Astrocyte (in vitro differentiated cells and primary cell): ENCODE data around the gene TAB3. TPM values are rescaled to one million over a fixed set of nuclear protein-coding genes. Genes with fewer than 3 reads are reported as not detected.

Source experiments
- DNase-seq: peaks from one replicate; pipeline ENCODE4 v3.0.0-alpha.2; 2010; ENCODE audit warnings: low read depth
- FAIRE-seq: peaks from 2 replicates; lab custom pipeline; 2011; peaks lifted over from hg19 to GRCh38; lab: Jason Lieb, UNC
- H2AFZ ChIP-seq: 2 replicates; pipeline ENCODE4 v1.6.0; 2012; ENCODE audit warnings: low read depth, low read length, inconsistent platforms
- H3K27ac ChIP-seq: 2 replicates; pipeline ENCODE4 v1.5.1; 2011; ENCODE audit warnings: low read depth, low read length, inconsistent platforms
- H3K27me3 ChIP-seq: 2 replicates; pipeline ENCODE4 v1.6.0; 2011; ENCODE audit warnings: low read length, inconsistent platforms; ENCODE audit not compliant: insufficient read depth
- H3K36me3 ChIP-seq: 2 replicates; pipeline ENCODE4 v1.5.1; 2011; ENCODE audit warnings: low read length, inconsistent platforms; ENCODE audit not compliant: insufficient read depth
- H3K4me1 ChIP-seq: 2 replicates; pipeline ENCODE4 v1.5.1; 2011; ENCODE audit warnings: low read length, inconsistent platforms; ENCODE audit not compliant: insufficient read depth
- H3K4me2 ChIP-seq: 2 replicates; pipeline ENCODE4 v1.6.0; 2012; ENCODE audit warnings: low read length, inconsistent platforms
- H3K4me3 ChIP-seq: 2 replicates; pipeline ENCODE4 v1.5.1; 2011; ENCODE audit warnings: low read depth, mild to moderate bottlenecking, low read length, inconsistent platforms; ENCODE audit not compliant: insufficient read depth
- H3K79me2 ChIP-seq: 2 replicates; pipeline ENCODE4 v1.6.0; 2012; ENCODE audit warnings: mild to moderate bottlenecking, low read length, inconsistent platforms; ENCODE audit not compliant: insufficient read depth
- H3K9ac ChIP-seq: 2 replicates; pipeline ENCODE4 v1.6.0; 2012; ENCODE audit warnings: mild to moderate bottlenecking, low read length, inconsistent platforms
- H3K9me3 ChIP-seq: 2 replicates; pipeline ENCODE4 v1.5.1; 2012; ENCODE audit warnings: low read depth, mild to moderate bottlenecking, low read length, inconsistent platforms; ENCODE audit not compliant: insufficient read depth
- H4K20me1 ChIP-seq: 2 replicates; pipeline ENCODE4 v1.6.0; 2012; ENCODE audit warnings: low read length, inconsistent platforms; ENCODE audit not compliant: insufficient read depth
- H3K27ac Mint-ChIP-seq: one replicate; pipeline ENCODE4 v1.8.0; 2021; ENCODE audit warnings: mild to moderate bottlenecking, mixed read lengths; ENCODE audit not compliant: unreplicated experiment
- H3K27me3 Mint-ChIP-seq: one replicate; pipeline ENCODE4 v1.8.0; 2021; ENCODE audit warnings: low read depth, mixed read lengths; ENCODE audit not compliant: unreplicated experiment
- H3K36me3 Mint-ChIP-seq: one replicate; pipeline ENCODE4 v1.8.0; 2021; ENCODE audit warnings: low read depth, mixed read lengths; ENCODE audit not compliant: unreplicated experiment
- H3K4me1 Mint-ChIP-seq: one replicate; pipeline ENCODE4 v1.8.0; 2021; ENCODE audit warnings: low read depth, mixed read lengths; ENCODE audit not compliant: unreplicated experiment
- H3K4me3 Mint-ChIP-seq: one replicate; pipeline ENCODE4 v1.8.0; 2021; ENCODE audit warnings: mild to moderate bottlenecking, moderate library complexity, mixed read lengths; ENCODE audit not compliant: unreplicated experiment
- H3K9me3 Mint-ChIP-seq: one replicate; pipeline ENCODE4 v1.8.0; 2021; ENCODE audit warnings: mild to moderate bottlenecking, mixed read lengths; ENCODE audit not compliant: unreplicated experiment
- CTCF ChIP-seq: IDR thresholded peaks from 2 replicates; pipeline ENCODE4 v1.5.1; 2011; ENCODE audit warnings: low read depth, mild to moderate bottlenecking, inconsistent platforms, low read length, moderate library complexity; ENCODE audit not compliant: insufficient read depth
- EZH2 ChIP-seq: IDR thresholded peaks from 2 replicates; pipeline ENCODE4 v1.6.1; 2012; ENCODE audit warnings: mild to moderate bottlenecking, low read length, inconsistent platforms; ENCODE audit not compliant: insufficient read depth
- total RNA-seq: library from RNA; stranded (reverse); gene quantifications from 2 replicates; pipeline ENCODE4 v1.2.1, GENCODE V29; 2021

TAB3 gene
- total RNA-seq, 1 donor from 2014 or later = 19.3 TPM

GRCh38 chrX:30893206-30893605, 4.2 kb upstream of the TAB3 start:
- no peaks in the 10 kb centered on the region for H3K9me3 Mint-ChIP-seq
- peak; percentile 60 for FAIRE-seq

GRCh38 chrX:30892591-30892990, 3.5 kb upstream of the TAB3 start:
- H3K9ac ChIP-seq = no peak overlapping the region
- H3K4me1 Mint-ChIP-seq = peaks cover under 1% of the 10 kb centered on the region
- FAIRE-seq (no peak), DNase-seq (no peak)
- no peaks in the 10 kb centered on the region for H3K36me3 Mint-ChIP-seq
- no peak overlapping the region for H3K4me2 ChIP-seq
- no peaks in the 10 kb centered on the region for H3K9me3 Mint-ChIP-seq
- no peak overlapping the region for H3K4me3 Mint-ChIP-seq
- no peak for TF ChIP-seq CTCF
- TF ChIP-seq EZH2 = no peak
- no peaks in the 10 kb centered on the region for H3K9me3 ChIP-seq
- no peak overlapping the region for H3K27ac Mint-ChIP-seq
- H3K4me3 ChIP-seq = no peak overlapping the region
- H3K27me3 ChIP-seq = no peaks in the 10 kb centered on the region
- H4K20me1 ChIP-seq = no peaks in the 10 kb centered on the region
- peaks cover 13% of the 10 kb centered on the region for H3K79me2 ChIP-seq
- H3K27me3 Mint-ChIP-seq = no peaks in the 10 kb centered on the region
- no peak overlapping the region for H2AFZ ChIP-seq
- H3K36me3 ChIP-seq = no peaks in the 10 kb centered on the region
- H3K4me1 ChIP-seq = peaks cover 7% of the 10 kb centered on the region
- no peak overlapping the region for H3K27ac ChIP-seq

More at GRCh38 chrX:30893206-30893605, 4.2 kb upstream of the TAB3 start:
- H3K4me3 Mint-ChIP-seq = no peak overlapping the region
- Histone ChIP-seq H3K9ac (no peak overlapping the region), H3K4me1 (peaks cover 7% of the 10 kb centered on the region), H3K79me2 (peaks cover 7% of the 10 kb centered on the region), H3K4me3 (no peak overlapping the region), H3K27me3 (no peaks in the 10 kb centered on the region), H3K36me3 (no peaks in the 10 kb centered on the region), H4K20me1 (no peaks in the 10 kb centered on the region), H3K9me3 (no peaks in the 10 kb centered on the region), H3K27ac (no peak overlapping the region), H2AFZ (no peak overlapping the region), H3K4me2 (peak overlapping the region; percentile 39)
- no peak overlapping the region for H3K27ac Mint-ChIP-seq
- no peaks in the 10 kb centered on the region for H3K27me3 Mint-ChIP-seq
- no peaks in the 10 kb centered on the region for H3K36me3 Mint-ChIP-seq
- no peak for TF ChIP-seq EZH2
- no peak for TF ChIP-seq CTCF
- no peaks in the 10 kb centered on the region for H3K4me1 Mint-ChIP-seq
- DNase-seq = peak; percentile 61

- FAIRE-seq = no peak
- Histone ChIP-seq H3K4me2 (peak overlapping the region; percentile 91), H3K4me3 (peak overlapping the region; percentile 69), H3K9ac (peak overlapping the region; percentile 85), H3K27me3 (no peaks in the 10 kb centered on the region), H3K79me2 (peaks cover 51% of the 10 kb centered on the region), H2AFZ (peak overlapping the region; percentile 71), H4K20me1 (peaks cover 6% of the 10 kb centered on the region), H3K9me3 (no peaks in the 10 kb centered on the region), H3K27ac (peak overlapping the region; percentile 47), H3K4me1 (peaks cover 7% of the 10 kb centered on the region), H3K36me3 (no peaks in the 10 kb centered on the region)
- no peaks in the 10 kb centered on the region for H3K9me3 Mint-ChIP-seq
- peak overlapping the region; percentile 26 for H3K27ac Mint-ChIP-seq
- no peaks in the 10 kb centered on the region for H3K27me3 Mint-ChIP-seq
- DNase-seq = peak; percentile 4
- TF ChIP-seq CTCF = no peak
- no peak for TF ChIP-seq EZH2
- peaks cover 1% of the 10 kb centered on the region for H3K4me1 Mint-ChIP-seq
- H3K36me3 Mint-ChIP-seq = no peaks in the 10 kb centered on the region
- peak overlapping the region; percentile 91 for H3K4me3 Mint-ChIP-seq
These were observed 418 bp downstream of the TAB3 start for GRCh38 chrX:30888526-30889146.
